H9 (cell line): ENCODE results near the gene RIIAD1. TPM values are rescaled to one million over a fixed set of nuclear protein-coding genes. Genes with fewer than 3 reads are reported as not detected.

ENCODE experiments used
- DNase-seq: peaks from one replicate; pipeline ENCODE4 v3.0.0-alpha.2; 2017
- H2AFZ ChIP-seq: one replicate; pipeline ENCODE4 v1.6.1; 2013; ENCODE audit warnings: mild to moderate bottlenecking, low read length, control low read depth, moderate library complexity
- H2AK5ac ChIP-seq: 2 replicates; pipeline ENCODE4 v1.6.1; 2013; ENCODE audit warnings: low read length, control low read depth, mixed read lengths; ENCODE audit not compliant: insufficient read length
- H2BK120ac ChIP-seq: one replicate; pipeline ENCODE4 v1.6.1; 2013; ENCODE audit warnings: low read depth, mild to moderate bottlenecking, low read length, control low read depth, inconsistent platforms; ENCODE audit not compliant: poor library complexity, severe bottlenecking
- H2BK12ac ChIP-seq: 2 replicates; pipeline ENCODE4 v1.6.1; 2013; ENCODE audit warnings: low read length, control low read depth, mixed read lengths, low read depth; ENCODE audit not compliant: insufficient read length
- H2BK15ac ChIP-seq: 2 replicates; pipeline ENCODE4 v1.6.1; 2013; ENCODE audit warnings: low read depth, low read length, control low read depth
- H2BK20ac ChIP-seq: one replicate; pipeline ENCODE4 v1.6.1; 2013; ENCODE audit warnings: low read depth, mild to moderate bottlenecking, low read length, control low read depth, inconsistent platforms; ENCODE audit not compliant: poor library complexity, severe bottlenecking
- H2BK5ac ChIP-seq: 2 replicates; pipeline ENCODE4 v1.6.1; 2013; ENCODE audit warnings: low read length, control low read depth, mixed read lengths; ENCODE audit not compliant: insufficient read length
- H3K14ac ChIP-seq: 2 replicates; pipeline ENCODE4 v1.6.1; 2013; ENCODE audit warnings: low read length, control low read depth; ENCODE audit not compliant: insufficient read depth
- H3K18ac ChIP-seq: 2 replicates; pipeline ENCODE4 v1.6.1; 2013; ENCODE audit warnings: low read depth, mild to moderate bottlenecking, mixed read lengths, low read length, control low read depth; ENCODE audit not compliant: insufficient read length
- H3K23ac ChIP-seq: 2 replicates; pipeline ENCODE4 v1.6.1; 2013; ENCODE audit warnings: low read length, control low read depth, mixed read lengths, low read depth; ENCODE audit not compliant: insufficient read length
- H3K23me2 ChIP-seq: 2 replicates; pipeline ENCODE4 v1.6.1; 2013; ENCODE audit warnings: low read depth, mild to moderate bottlenecking, mixed read lengths, low read length, control low read depth; ENCODE audit not compliant: insufficient read length, poor library complexity, severe bottlenecking
- H3K27ac ChIP-seq: 2 replicates; pipeline ENCODE4 v1.5.1; 2013; ENCODE audit warnings: low read length, control low read depth, mixed read lengths, low read depth; ENCODE audit not compliant: insufficient read length
- H3K27me3 ChIP-seq: 2 replicates; pipeline ENCODE4 v1.6.1; 2013; ENCODE audit warnings: low read length, control low read depth, inconsistent platforms; ENCODE audit not compliant: insufficient read depth
- H3K4ac ChIP-seq: 2 replicates; pipeline ENCODE4 v1.6.1; 2013; ENCODE audit warnings: low read depth, mild to moderate bottlenecking, control low read depth, inconsistent platforms, low read length, moderate library complexity
- H3K4me1 ChIP-seq: 2 replicates; pipeline ENCODE4 v1.6.1; 2013; ENCODE audit warnings: low read length, control low read depth, inconsistent platforms; ENCODE audit not compliant: insufficient read depth
- H3K4me2 ChIP-seq: 2 replicates; pipeline ENCODE4 v1.6.1; 2013; ENCODE audit warnings: low read length, control low read depth, mixed read lengths; ENCODE audit not compliant: insufficient read length, insufficient read depth
- H3K56ac ChIP-seq: 2 replicates; pipeline ENCODE4 v1.6.1; 2013; ENCODE audit warnings: low read depth, mild to moderate bottlenecking, mixed read lengths, low read length, control low read depth; ENCODE audit not compliant: insufficient read length
- H3K79me1 ChIP-seq: 2 replicates; pipeline ENCODE4 v1.6.1; 2013; ENCODE audit warnings: low read depth, mild to moderate bottlenecking, moderate library complexity, low read length, control low read depth, inconsistent platforms; ENCODE audit not compliant: insufficient read depth, poor library complexity, severe bottlenecking
- H3K79me2 ChIP-seq: 2 replicates; pipeline ENCODE4 v1.6.1; 2013; ENCODE audit warnings: low read length, control low read depth, inconsistent platforms; ENCODE audit not compliant: insufficient read depth
- H3K9ac ChIP-seq: 2 replicates; pipeline ENCODE4 v1.6.1; 2013; ENCODE audit warnings: low read length, control low read depth, mixed read lengths; ENCODE audit not compliant: insufficient read length; ENCODE audit errors: extremely low read depth
- H3K9me3 ChIP-seq: one replicate; pipeline ENCODE4 v1.6.1; 2013; ENCODE audit warnings: low read depth, low read length, inconsistent platforms; ENCODE audit not compliant: control insufficient read depth
- H3T11ph ChIP-seq: one replicate; pipeline ENCODE4 v1.6.1; 2013; ENCODE audit warnings: mild to moderate bottlenecking, low read length, control low read depth, inconsistent platforms
- H4K20me1 ChIP-seq: one replicate; pipeline ENCODE4 v1.6.1; 2013; ENCODE audit not compliant: control insufficient read depth, insufficient read length, insufficient read depth
- H4K5ac ChIP-seq: 2 replicates; pipeline ENCODE4 v1.6.1; 2013; ENCODE audit warnings: low read depth, mild to moderate bottlenecking, mixed read lengths, low read length, control low read depth; ENCODE audit not compliant: insufficient read length
- H4K8ac ChIP-seq: replicated peaks from 2 replicates; pipeline ENCODE4 v1.6.1; 2013; ENCODE audit warnings: low read length, control low read depth, mixed read lengths, low read depth; ENCODE audit not compliant: insufficient read length
- H4K91ac ChIP-seq: 2 replicates; pipeline ENCODE4 v1.6.1; 2013; ENCODE audit warnings: low read depth, mild to moderate bottlenecking, moderate library complexity, mixed read lengths, low read length, control low read depth; ENCODE audit not compliant: insufficient read length
- H3K27ac Mint-ChIP-seq, 3 experiments: 2 replicates in 2 of 3; 3 replicates in 1 of 3; pipeline ENCODE4 v1.8.0; 2020 to 2021; ENCODE audit warnings: mixed read lengths in 3 of 3, mild to moderate bottlenecking in 1 of 3, moderate library complexity in 1 of 3
- H3K27me3 Mint-ChIP-seq: 2 replicates; pipeline ENCODE4 v1.8.0; 2021; ENCODE audit warnings: low read depth, mild to moderate bottlenecking, moderate library complexity, mixed read lengths
- H3K36me3 Mint-ChIP-seq, 3 experiments: 2 replicates in 2 of 3; 3 replicates in 1 of 3; pipeline ENCODE4 v1.8.0; 2020 to 2021; ENCODE audit warnings: low read depth in 3 of 3, mixed read lengths in 3 of 3; ENCODE audit not compliant: insufficient read depth in 1 of 3
- H3K4me1 Mint-ChIP-seq, 2 experiments: 2 replicates each; pipeline ENCODE4 v1.8.0; 2020; ENCODE audit warnings: mixed read lengths in 2 of 2
- H3K4me3 Mint-ChIP-seq, 2 experiments: 2 replicates in 1 of 2; 3 replicates in 1 of 2; pipeline ENCODE4 v1.8.0; 2020 to 2021; ENCODE audit warnings: mild to moderate bottlenecking in 2 of 2, mixed read lengths in 2 of 2, moderate library complexity in 1 of 2
- H3K9me3 Mint-ChIP-seq, 2 experiments: 2 replicates in 1 of 2; 3 replicates in 1 of 2; pipeline ENCODE4 v1.8.0; 2020; ENCODE audit warnings: mild to moderate bottlenecking in 2 of 2, mixed read lengths in 2 of 2, moderate library complexity in 1 of 2
- WGBS: extraction: QIAGEN DNeasy Blood & Tissue Kit; methylation state at CpG from one replicate; pipeline ENCODE4 v1.1.7; 2013; ENCODE audit warnings: missing lambda C conversion rate, low lambda C conversion rate, mixed read lengths; ENCODE audit not compliant: insufficient read length; ENCODE audit errors: extremely low coverage; 5-methylcytosine and 5-hydroxymethylcytosine counted together
- total RNA-seq: library from RNA; stranded (reverse); gene quantifications from 2 replicates; pipeline ENCODE4 v1.2.1, GENCODE V29; 2021
- TF ChIP-seq, protein P1 (sequence below): fragments of 200-600 bp; sonication (generic); conservative IDR thresholded peaks from 3 replicates; pipeline ENCODE4 v1.8.0; 2021; ENCODE audit warnings: antibody characterized with exemption, mild to moderate bottlenecking

Gene RIIAD1
- total RNA-seq, 1 experiment from 2014 or later, result 1.4 TPM

DNA sequence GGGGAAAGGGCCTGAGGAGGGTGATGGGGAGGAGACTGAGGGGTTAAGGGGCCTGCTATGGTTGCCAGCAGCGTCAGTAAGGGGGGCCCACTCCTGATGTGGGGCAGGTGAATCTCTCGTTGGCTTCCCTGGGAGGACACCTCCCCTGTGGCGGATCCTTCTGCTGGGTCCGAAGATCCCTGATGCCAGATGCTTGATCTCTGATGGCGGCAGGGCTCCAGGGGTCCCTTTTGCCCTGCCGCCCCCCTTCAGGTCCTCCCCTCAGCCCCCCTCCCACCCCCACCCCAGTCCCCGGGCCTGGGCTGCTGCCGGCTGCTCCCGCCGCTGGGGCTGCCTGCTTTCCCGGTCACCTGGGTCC is 4.9 kb upstream of the RIIAD1 start:
- H3K4me2 ChIP-seq, result peak overlapping the region; percentile 80
- TF ChIP-seq, protein P1, sequence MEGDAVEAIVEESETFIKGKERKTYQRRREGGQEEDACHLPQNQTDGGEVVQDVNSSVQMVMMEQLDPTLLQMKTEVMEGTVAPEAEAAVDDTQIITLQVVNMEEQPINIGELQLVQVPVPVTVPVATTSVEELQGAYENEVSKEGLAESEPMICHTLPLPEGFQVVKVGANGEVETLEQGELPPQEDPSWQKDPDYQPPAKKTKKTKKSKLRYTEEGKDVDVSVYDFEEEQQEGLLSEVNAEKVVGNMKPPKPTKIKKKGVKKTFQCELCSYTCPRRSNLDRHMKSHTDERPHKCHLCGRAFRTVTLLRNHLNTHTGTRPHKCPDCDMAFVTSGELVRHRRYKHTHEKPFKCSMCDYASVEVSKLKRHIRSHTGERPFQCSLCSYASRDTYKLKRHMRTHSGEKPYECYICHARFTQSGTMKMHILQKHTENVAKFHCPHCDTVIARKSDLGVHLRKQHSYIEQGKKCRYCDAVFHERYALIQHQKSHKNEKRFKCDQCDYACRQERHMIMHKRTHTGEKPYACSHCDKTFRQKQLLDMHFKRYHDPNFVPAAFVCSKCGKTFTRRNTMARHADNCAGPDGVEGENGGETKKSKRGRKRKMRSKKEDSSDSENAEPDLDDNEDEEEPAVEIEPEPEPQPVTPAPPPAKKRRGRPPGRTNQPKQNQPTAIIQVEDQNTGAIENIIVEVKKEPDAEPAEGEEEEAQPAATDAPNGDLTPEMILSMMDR, result no peak; the same call in 2 of the 3 replicates
- no peaks in the 10 kb centered on the region for H3K79me2 ChIP-seq
- no peaks in the 10 kb centered on the region for H3K9me3 ChIP-seq
- Mint-ChIP-seq H3K27ac (no peak overlapping the region; a peak in 1 of 7 replicates), H3K4me3 (peak overlapping the region; percentile 62 to 82), H3K4me1 (peaks cover 53 to 58% of the 10 kb centered on the region in 2 experiments), H3K27me3 (peaks cover 50% of the 10 kb centered on the region), H3K36me3 (no peaks in the 10 kb centered on the region), H3K9me3 (no peaks in the 10 kb centered on the region)
- H3K23me2 ChIP-seq, result peaks cover 15% of the 10 kb centered on the region
- no CpG with 5 or more reads among the region's 11 CpGs for WGBS
- no peak overlapping the region for H3K56ac ChIP-seq
- no peak overlapping the region for H2BK12ac ChIP-seq
- no peak overlapping the region for H3K9ac ChIP-seq
- no peak overlapping the region for H2AFZ ChIP-seq
- H3K14ac ChIP-seq, result no peak overlapping the region
- no peak overlapping the region for H3T11ph ChIP-seq
- H2BK15ac ChIP-seq, result no peak overlapping the region
- no peak for DNase-seq
- no peak overlapping the region for H4K8ac ChIP-seq
- peaks cover 12% of the 10 kb centered on the region; the same call in 1 of the 2 replicates for H3K27me3 ChIP-seq
- H2BK120ac ChIP-seq, result no peak overlapping the region
- no peak overlapping the region for H2BK20ac ChIP-seq
- H3K18ac ChIP-seq, result no peak overlapping the region
- H3K4ac ChIP-seq, result no peak overlapping the region
- H4K20me1 ChIP-seq, result no peaks in the 10 kb centered on the region
- no peak overlapping the region for H3K27ac ChIP-seq
- no peak overlapping the region for H2AK5ac ChIP-seq
- H3K23ac ChIP-seq, result no peak overlapping the region
- 0 out of 2 replicates have a peak, but pooled peaks cover 6% of the 10 kb centered on the region for H3K4me1 ChIP-seq
- H4K5ac ChIP-seq, result no peak overlapping the region
- no peak overlapping the region for H2BK5ac ChIP-seq
- H4K91ac ChIP-seq, result no peak overlapping the region
- no peaks in the 10 kb centered on the region for H3K79me1 ChIP-seq
